Type B pancreatic cell (in vitro differentiated cells): Measurements from ENCODE around the gene AKAP13. TPM values are rescaled to one million over a fixed set of nuclear protein-coding genes. Genes with fewer than 3 reads are reported as not detected.
A peak's percentile ranks its signal among the peaks of the same experiment; 100 is the strongest.

ENCODE experiments used
- DNase-seq: peaks from one replicate; pipeline ENCODE4 v3.0.0; 2021; ENCODE audit warnings: mixed read lengths; ENCODE audit not compliant: unreplicated experiment; ENCODE audit errors: extremely low spot score
- H3K27ac Mint-ChIP-seq: 2 replicates; pipeline ENCODE4 v1.8.0; 2021; ENCODE audit warnings: mild to moderate bottlenecking, mixed read lengths
- H3K27me3 Mint-ChIP-seq: 2 replicates; pipeline ENCODE4 v1.8.0; 2021; ENCODE audit warnings: mixed read lengths
- H3K36me3 Mint-ChIP-seq: 2 replicates; pipeline ENCODE4 v1.8.0; 2021; ENCODE audit warnings: mixed read lengths
- H3K4me1 Mint-ChIP-seq: one replicate; pipeline ENCODE4 v1.8.0; 2021; ENCODE audit warnings: mixed read lengths; ENCODE audit not compliant: unreplicated experiment
- H3K4me3 Mint-ChIP-seq: 2 replicates; pipeline ENCODE4 v1.8.0; 2021; ENCODE audit warnings: mild to moderate bottlenecking, mixed read lengths
- H3K9me3 Mint-ChIP-seq: 2 replicates; pipeline ENCODE4 v1.8.0; 2021; ENCODE audit warnings: mixed read lengths
- CTCF ChIP-seq: fragments of 200-600 bp; sonication (generic); conservative IDR thresholded peaks from 2 replicates; pipeline ENCODE4 v1.5.0; 2021; ENCODE audit warnings: antibody characterized with exemption, mild to moderate bottlenecking
- total RNA-seq: library from RNA; stranded (reverse); gene quantifications from 2 replicates; pipeline ENCODE4 v1.2.1, GENCODE V29; 2021; ENCODE audit warnings: low replicate concordance

Gene AKAP13
- total RNA-seq, 1 donor from 2014 or later = 75.7 TPM

GRCh38 chr15:85497172-85497569, 116.8 kb downstream of the AKAP13 start:
- H3K9me3 Mint-ChIP-seq = no peaks in the 10 kb centered on the region
- H3K4me3 Mint-ChIP-seq = no peak overlapping the region
- H3K36me3 Mint-ChIP-seq = no peaks in the 10 kb centered on the region
- H3K27ac Mint-ChIP-seq = no peak overlapping the region
- DNase-seq = no peak
- TF ChIP-seq CTCF = no peak
- no peaks in the 10 kb centered on the region for H3K27me3 Mint-ChIP-seq
- H3K4me1 Mint-ChIP-seq = peaks cover 76% of the 10 kb centered on the region

- Mint-ChIP-seq H3K36me3 (no peaks in the 10 kb centered on the region), H3K4me3 (no peak overlapping the region), H3K4me1 (peaks cover 77% of the 10 kb centered on the region), H3K27ac (no peak overlapping the region), H3K27me3 (no peaks in the 10 kb centered on the region), H3K9me3 (no peaks in the 10 kb centered on the region)
- DNase-seq = no peak
- TF ChIP-seq CTCF = no peak
Observed at GRCh38 chr15:85498471-85498870, 118.1 kb downstream of the AKAP13 start.

GRCh38 chr15:85499371-85499887, 119.0 kb downstream of the AKAP13 start:
- no peak for TF ChIP-seq CTCF
- no peaks in the 10 kb centered on the region for H3K9me3 Mint-ChIP-seq
- peak overlapping the region; percentile 52 for H3K27ac Mint-ChIP-seq
- DNase-seq = no peak
- no peaks in the 10 kb centered on the region for H3K27me3 Mint-ChIP-seq
- H3K4me3 Mint-ChIP-seq = peak overlapping the region; percentile 35
- peaks cover 76% of the 10 kb centered on the region for H3K4me1 Mint-ChIP-seq
- no peaks in the 10 kb centered on the region for H3K36me3 Mint-ChIP-seq

DNA sequence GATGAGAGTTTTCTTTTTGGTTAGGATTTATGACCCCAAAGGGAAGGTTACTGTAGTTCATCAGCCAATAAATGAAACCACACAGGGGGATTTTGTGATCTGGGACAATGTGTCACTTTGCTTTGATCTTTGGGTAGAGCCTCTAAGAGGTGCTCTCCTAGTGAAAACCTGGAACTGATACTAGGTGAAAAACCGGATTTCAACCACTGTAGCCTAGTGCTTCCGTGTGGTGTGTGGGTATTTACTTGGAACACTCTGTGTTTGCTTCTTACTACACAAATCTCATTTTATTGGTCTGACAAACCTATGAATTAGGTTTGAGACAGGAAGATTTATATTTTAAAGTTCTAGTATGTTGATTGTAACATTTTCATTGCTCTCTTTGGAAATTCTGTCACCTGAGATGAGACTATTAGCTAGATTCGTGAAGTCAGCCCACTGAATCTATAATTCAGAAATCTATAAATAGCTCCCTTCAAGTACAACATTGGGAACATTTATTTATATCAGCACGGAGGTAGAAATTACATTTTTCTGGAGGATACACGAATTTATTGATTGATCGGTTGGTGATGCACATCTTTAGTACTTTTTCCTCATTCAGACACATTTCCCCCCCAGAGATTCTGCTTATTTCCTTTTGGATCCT, 119.8 kb downstream of the AKAP13 start:
- no peak overlapping the region for H3K4me3 Mint-ChIP-seq

GRCh38 chr15:85500729-85501128, 120.3 kb downstream of the AKAP13 start:
- no peaks in the 10 kb centered on the region for H3K36me3 Mint-ChIP-seq
- no peak for DNase-seq
- TF ChIP-seq CTCF = no peak
- no peaks in the 10 kb centered on the region for H3K27me3 Mint-ChIP-seq
- H3K27ac Mint-ChIP-seq = peak overlapping the region; percentile 23
- H3K4me3 Mint-ChIP-seq = no peak overlapping the region
- H3K9me3 Mint-ChIP-seq = no peaks in the 10 kb centered on the region
- peaks cover 71% of the 10 kb centered on the region for H3K4me1 Mint-ChIP-seq

More for the DNA sequence above, 119.8 kb downstream of the AKAP13 start:
- H3K27me3 Mint-ChIP-seq = no peaks in the 10 kb centered on the region
- H3K4me1 Mint-ChIP-seq = peaks cover 74% of the 10 kb centered on the region
- no peak for TF ChIP-seq CTCF
- H3K9me3 Mint-ChIP-seq = no peaks in the 10 kb centered on the region
- DNase-seq = no peak
- H3K36me3 Mint-ChIP-seq = no peaks in the 10 kb centered on the region
- no peak overlapping the region for H3K27ac Mint-ChIP-seq
